Esophagus squamous epithelium (tissue), 4 donors: ENCODE measurements around the gene NSG1.

Source experiments
- CTCF ChIP-seq, 6 experiments: fragments of 450-650 bp in 4 of 6; fragments of 200-600 bp in 2 of 6; sonication (generic) in 2 of 6; IDR thresholded peaks; one replicate each; pipeline ENCODE4 v1.5.1; 2016 to 2019; ENCODE audit warnings: antibody characterized with exemption in 6 of 6, mild to moderate bottlenecking in 4 of 6, moderate library complexity in 4 of 6
- POLR2A ChIP-seq, 4 donors: fragments of 450-650 bp; IDR thresholded peaks; one replicate each; pipeline ENCODE4 v1.6.1; 2017; ENCODE audit warnings: antibody characterized with exemption in 4 of 4, mild to moderate bottlenecking in 4 of 4, moderate library complexity in 3 of 4

- TF ChIP-seq CTCF (IDR thresholded peaks at IDR 0.05) (no peak), POLR2A (IDR thresholded peaks at IDR 0.05) (no peak)
Measured at GRCh38 chr4:4388836-4389575, 2.1 kb downstream of the NSG1 start.
